ENCODE measurements around the gene ARRDC2. TPM values are rescaled to one million over a fixed set of nuclear protein-coding genes. Genes with fewer than 3 reads are reported as not detected.

ARRDC2 gene
- total RNA-seq, 1 donor from 2014 or later, result 89.4 TPM

DNA sequence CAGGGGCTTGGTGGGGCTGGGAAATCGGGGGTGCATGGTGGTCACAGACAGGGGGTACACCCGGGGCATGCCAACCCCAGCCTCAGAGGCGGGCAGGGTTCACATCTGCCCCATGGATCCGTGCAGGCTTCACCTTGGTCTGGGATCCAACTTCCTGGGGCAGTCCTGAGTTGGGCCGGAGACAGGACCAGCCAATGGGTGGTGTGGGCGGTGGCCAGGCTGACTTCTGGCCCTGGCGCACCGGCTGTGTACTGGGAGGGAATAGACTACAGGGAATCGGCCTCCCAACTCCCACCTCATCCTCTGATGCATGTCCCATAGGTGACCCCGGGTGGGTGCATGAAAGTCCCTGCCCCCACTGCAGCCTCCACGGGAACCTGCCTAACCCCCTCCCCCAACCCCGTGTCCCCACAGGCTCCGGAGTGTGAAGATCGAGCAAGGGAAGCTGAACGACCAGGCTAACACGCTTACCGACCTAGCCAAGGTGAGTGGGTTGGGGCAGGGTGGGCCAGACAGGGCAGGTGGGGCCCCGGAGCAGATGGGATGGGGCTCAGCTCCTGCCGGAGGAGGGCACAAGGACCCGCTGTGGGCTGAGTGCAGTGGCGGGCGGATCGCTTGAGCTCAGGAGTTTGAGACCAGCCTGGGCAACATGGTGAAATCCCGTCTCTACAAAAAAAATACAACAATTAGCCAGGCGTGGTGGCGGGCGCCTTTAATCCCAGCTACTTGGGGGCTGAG, 14.7 kb upstream of the ARRDC2 start:
- TF ChIP-seq CTCF (IDR thresholded peaks at IDR 0.05), result no peak
- H3K4me3 ChIP-seq, result no peak overlapping the region
- intact Hi-C loops (cut with DNase I), result no loop called here
- no peaks in the 10 kb centered on the region for H3K9me3 ChIP-seq
- ATAC-seq (no peak), DNase-seq (no peak)
- no peaks in the 10 kb centered on the region for H3K27me3 ChIP-seq (ENCODE audit: low read depth)
- H3K27ac ChIP-seq, result no peak overlapping the region
- H3K36me3 ChIP-seq, result no peaks in the 10 kb centered on the region
- H3K4me1 ChIP-seq, result peaks cover 3% of the 10 kb centered on the region

DNA sequence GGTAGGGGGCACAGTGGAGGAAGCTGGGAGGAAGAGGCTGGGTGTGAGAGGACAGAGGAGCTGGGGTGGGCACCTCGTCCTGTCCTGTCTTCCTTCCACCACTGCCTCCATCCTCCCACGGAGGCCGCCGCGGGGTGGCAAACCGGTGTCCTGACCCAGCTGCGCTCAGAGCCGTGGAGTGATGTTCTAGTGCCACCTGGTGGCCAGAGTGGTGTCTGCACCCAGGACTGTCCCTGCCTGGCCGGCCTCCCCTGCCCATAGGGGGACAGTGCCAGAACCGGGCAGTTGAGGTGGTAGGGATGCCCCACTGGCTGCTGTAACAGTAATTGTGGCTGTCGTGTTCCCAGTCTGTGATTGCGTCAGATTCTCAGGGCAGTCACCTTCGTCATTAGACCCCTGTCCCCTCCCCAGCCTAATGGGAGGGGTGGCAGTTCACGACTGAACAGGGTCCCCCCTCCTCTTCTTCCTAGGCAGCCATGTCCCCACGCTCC, 11.1 kb upstream of the ARRDC2 start:
- Histone ChIP-seq H3K36me3 (no peaks in the 10 kb centered on the region), H3K27ac (no peak overlapping the region), H3K9me3 (no peaks in the 10 kb centered on the region), H3K27me3 (ENCODE audit: low read depth) (no peaks in the 10 kb centered on the region), H3K4me1 (peaks cover 20% of the 10 kb centered on the region), H3K4me3 (no peak overlapping the region)
- ATAC-seq (peak; percentile 77 to 87), DNase-seq (peak; percentile 89)
- intact Hi-C loops (cut with DNase I), result loop anchor here (5.0 kb wide), 1 partner anchor 55 kb away; no protein-coding TSS in a partner anchor
- TF ChIP-seq CTCF (IDR thresholded peaks at IDR 0.05), result peak; percentile 99

DNA sequence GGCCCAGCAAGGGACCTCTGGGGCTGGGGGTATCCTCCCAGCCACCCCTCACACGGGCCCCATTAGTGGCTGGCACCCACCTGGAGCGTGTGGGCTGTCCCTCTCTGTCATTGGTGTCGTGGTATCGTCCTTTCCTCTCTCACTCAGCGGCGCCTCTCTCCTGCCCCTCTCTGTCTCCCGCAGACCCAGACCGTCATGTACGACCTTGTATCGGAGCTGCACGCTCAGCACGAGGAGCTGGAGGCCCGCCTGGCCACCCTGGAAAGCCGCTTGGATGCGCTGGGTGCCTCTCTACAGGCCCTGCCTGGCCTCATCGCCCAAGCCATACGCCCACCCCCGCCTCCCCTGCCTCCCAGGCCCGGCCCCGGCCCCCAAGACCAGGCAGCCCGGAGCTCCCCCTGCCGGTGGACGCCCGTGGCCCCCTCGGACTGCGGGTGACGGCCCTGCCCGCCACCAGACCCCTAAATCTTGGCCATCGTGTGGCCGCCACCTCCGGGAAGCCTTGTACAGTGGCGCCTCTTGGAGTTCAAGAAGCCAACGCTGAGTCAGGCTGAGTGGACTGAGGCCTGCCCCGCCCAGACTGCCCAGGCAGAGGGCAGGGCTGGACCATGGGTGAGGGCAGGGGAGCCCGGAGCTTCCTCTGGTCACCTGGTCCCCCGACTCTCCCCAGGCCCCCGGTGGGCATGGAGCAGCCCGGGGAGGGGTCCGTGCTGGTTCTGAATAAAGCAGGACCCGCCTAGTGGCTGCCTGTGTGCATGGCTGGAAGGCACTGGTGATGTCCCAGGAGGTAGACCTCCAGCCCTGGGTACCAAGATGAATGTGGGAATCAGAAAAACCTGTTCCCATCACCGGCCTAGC, 9.8 kb upstream of the ARRDC2 start:
- Histone ChIP-seq H3K4me3 (no peak overlapping the region), H3K27ac (peak overlapping the region; percentile 18), H3K9me3 (no peaks in the 10 kb centered on the region), H3K36me3 (peaks cover 3% of the 10 kb centered on the region), H3K27me3 (ENCODE audit: low read depth) (no peaks in the 10 kb centered on the region), H3K4me1 (peaks cover 29% of the 10 kb centered on the region)
- peak; percentile 14 for TF ChIP-seq CTCF (IDR thresholded peaks at IDR 0.05)
- ATAC-seq (no peak), DNase-seq (no peak)
- intact Hi-C loops (cut with DNase I), result loop anchor here (5.0 kb wide), 1 partner anchor 56 kb away; no protein-coding TSS in a partner anchor

GRCh38 chr19:17998827-17999150, 9.2 kb upstream of the ARRDC2 start:
- Histone ChIP-seq H3K27ac (peak overlapping the region; percentile 18), H3K27me3 (ENCODE audit: low read depth) (no peaks in the 10 kb centered on the region)
- TF ChIP-seq CTCF (IDR thresholded peaks at IDR 0.05), result no peak

GRCh38 chr19:17999684-18000479, 8.1 kb upstream of the ARRDC2 start:
- Histone ChIP-seq H3K27me3 (ENCODE audit: low read depth) (no peaks in the 10 kb centered on the region), H3K4me3 (no peak overlapping the region), H3K4me1 (peaks cover 35% of the 10 kb centered on the region), H3K9me3 (no peaks in the 10 kb centered on the region), H3K27ac (peak overlapping the region; percentile 91), H3K36me3 (peaks cover 5% of the 10 kb centered on the region)
- no peak for DNase-seq
- no peak for TF ChIP-seq CTCF (IDR thresholded peaks at IDR 0.05)
- ATAC-seq, result no peak
- intact Hi-C loops (cut with DNase I), result loop anchor here (5.0 kb wide), 1 partner anchor 58 kb away; no protein-coding TSS in a partner anchor

More at GRCh38 chr19:17998827-17999150, 9.2 kb upstream of the ARRDC2 start:
- intact Hi-C loops (cut with DNase I), result loop anchor here (5.0 kb wide), 1 partner anchor 56 kb away; no protein-coding TSS in a partner anchor
- DNase-seq, result no peak
- ATAC-seq, result no peak
- Histone ChIP-seq H3K9me3 (no peaks in the 10 kb centered on the region), H3K4me1 (peaks cover 32% of the 10 kb centered on the region), H3K36me3 (peaks cover 5% of the 10 kb centered on the region), H3K4me3 (no peak overlapping the region)
